Endothelial cell (in vitro differentiated cells): ENCODE results near the gene SPRY2. TPM values are rescaled to one million over a fixed set of nuclear protein-coding genes. Genes with fewer than 3 reads are reported as not detected.

Experiments used
- DNase-seq: peaks from one replicate; pipeline ENCODE4 v3.0.0; 2021; ENCODE audit warnings: low spot score
- H3K27ac Mint-ChIP-seq: one replicate; pipeline ENCODE4 v1.8.0; 2021; ENCODE audit warnings: mixed read lengths, inconsistent platforms; ENCODE audit not compliant: unreplicated experiment
- H3K27me3 Mint-ChIP-seq: one replicate; pipeline ENCODE4 v1.8.0; 2021; ENCODE audit warnings: mild to moderate bottlenecking, moderate library complexity, mixed read lengths, inconsistent platforms; ENCODE audit not compliant: unreplicated experiment
- H3K36me3 Mint-ChIP-seq: one replicate; pipeline ENCODE4 v1.8.0; 2021; ENCODE audit warnings: mild to moderate bottlenecking, low read depth, mixed read lengths, inconsistent platforms; ENCODE audit not compliant: unreplicated experiment
- H3K4me1 Mint-ChIP-seq: one replicate; pipeline ENCODE4 v1.8.0; 2021; ENCODE audit warnings: mild to moderate bottlenecking, mixed read lengths, inconsistent platforms; ENCODE audit not compliant: unreplicated experiment
- H3K4me3 Mint-ChIP-seq: one replicate; pipeline ENCODE4 v1.8.0; 2021; ENCODE audit warnings: mild to moderate bottlenecking, mixed read lengths, inconsistent platforms; ENCODE audit not compliant: unreplicated experiment
- H3K9me3 Mint-ChIP-seq: one replicate; pipeline ENCODE4 v1.8.0; 2021; ENCODE audit warnings: mixed read lengths, inconsistent platforms; ENCODE audit not compliant: unreplicated experiment
- CTCF ChIP-seq: fragments of 200-600 bp; sonication (generic); IDR thresholded peaks from one replicate; pipeline ENCODE4 v1.5.0; 2021; ENCODE audit warnings: antibody characterized with exemption; ENCODE audit not compliant: unreplicated experiment
- total RNA-seq: library from RNA; stranded (reverse); fragmentation: NEBNext Ultra II Directional; extraction: Animal tissue kit (Norgen Biotek cat#: 25700); gene quantifications from one replicate; pipeline ENCODE4 v1.2.1, GENCODE V29; 2021; ENCODE audit not compliant: unreplicated experiment

The SPRY2 gene
- total RNA-seq, 1 donor from 2014 or later, result 21.7 TPM

- DNase-seq, result peak; percentile 14
These were observed 1.4 kb downstream of the SPRY2 start for GRCh38 chr13:80339563-80339911.

GRCh38 chr13:80338781-80339562 lies 2.0 kb downstream of the SPRY2 start:
- no peak for TF ChIP-seq CTCF
- H3K4me3 Mint-ChIP-seq, result no peak overlapping the region
- H3K27ac Mint-ChIP-seq, result no peak overlapping the region
- H3K27me3 Mint-ChIP-seq, result peaks cover 8% of the 10 kb centered on the region
- H3K36me3 Mint-ChIP-seq, result peaks cover 14% of the 10 kb centered on the region
- H3K9me3 Mint-ChIP-seq, result no peaks in the 10 kb centered on the region
- H3K4me1 Mint-ChIP-seq, result peaks cover 17% of the 10 kb centered on the region
- DNase-seq, result peak; percentile 61

More at GRCh38 chr13:80339563-80339911, 1.4 kb downstream of the SPRY2 start:
- Mint-ChIP-seq H3K4me1 (peaks cover 17% of the 10 kb centered on the region), H3K9me3 (no peaks in the 10 kb centered on the region), H3K27me3 (peaks cover 8% of the 10 kb centered on the region), H3K27ac (no peak overlapping the region), H3K4me3 (no peak overlapping the region), H3K36me3 (peaks cover 14% of the 10 kb centered on the region)
- no peak for TF ChIP-seq CTCF

GRCh38 chr13:80337288-80338081 lies 3.4 kb downstream of the SPRY2 start:
- no peak overlapping the region for H3K27ac Mint-ChIP-seq
- no peak for TF ChIP-seq CTCF
- H3K27me3 Mint-ChIP-seq, result peaks cover 8% of the 10 kb centered on the region

GRCh38 chr13:80336776-80337287 lies 4.1 kb downstream of the SPRY2 start:
- Mint-ChIP-seq H3K27ac (no peak overlapping the region), H3K4me1 (peaks cover 17% of the 10 kb centered on the region), H3K4me3 (peak overlapping the region; percentile 83), H3K9me3 (no peaks in the 10 kb centered on the region), H3K36me3 (peaks cover 14% of the 10 kb centered on the region), H3K27me3 (peaks cover 8% of the 10 kb centered on the region)
- TF ChIP-seq CTCF, result no peak
- DNase-seq, result no peak

More at GRCh38 chr13:80337288-80338081, 3.4 kb downstream of the SPRY2 start:
- DNase-seq, result no peak
- Mint-ChIP-seq H3K4me1 (peaks cover 17% of the 10 kb centered on the region), H3K36me3 (peaks cover 14% of the 10 kb centered on the region), H3K4me3 (no peak overlapping the region), H3K9me3 (no peaks in the 10 kb centered on the region)

GRCh38 chr13:80336370-80336769 lies 4.6 kb downstream of the SPRY2 start:
- Mint-ChIP-seq H3K9me3 (no peaks in the 10 kb centered on the region), H3K36me3 (peaks cover 14% of the 10 kb centered on the region), H3K27ac (no peak overlapping the region), H3K4me3 (peak overlapping the region; percentile 83), H3K27me3 (peaks cover 8% of the 10 kb centered on the region), H3K4me1 (peaks cover 17% of the 10 kb centered on the region)
- no peak for DNase-seq
- no peak for TF ChIP-seq CTCF
